Natural killer cell (primary cell): Measurements from ENCODE around the gene GPNMB. TPM values are rescaled to one million over a fixed set of nuclear protein-coding genes. Genes with fewer than 3 reads are reported as not detected.

Experiments used
- ATAC-seq, 3 donors: fragments of 150-1000 bp in 2 of 3; fragments of 200-7000 bp in 1 of 3; cut with Tn5 transposase; 1 replicate in 1 of 3; 2 replicates in 2 of 3; pipeline ENCODE4 v1.10.0; 2021; ENCODE audit warnings: mild to moderate bottlenecking in 2 of 3, moderate library complexity in 2 of 3
- DNase-seq, 2 donors: peaks; one replicate each; pipeline versions ENCODE4 v3.0.0 to v3.0.0-alpha.2; 2013 to 2021; ENCODE audit warnings: mixed read lengths in 1 of 2
- H3K27ac ChIP-seq: one replicate; pipeline ENCODE4 v1.5.1; 2013; ENCODE audit warnings: mild to moderate bottlenecking, low read length
- H3K27me3 ChIP-seq: one replicate; pipeline ENCODE4 v1.6.1; 2013; ENCODE audit warnings: low read length; ENCODE audit not compliant: control insufficient read depth, insufficient read depth
- H3K36me3 ChIP-seq: one replicate; pipeline ENCODE4 v1.6.1; 2013; ENCODE audit warnings: low read length; ENCODE audit not compliant: control insufficient read depth, insufficient read depth
- H3K4me1 ChIP-seq: one replicate; pipeline ENCODE4 v1.6.1; 2013; ENCODE audit warnings: low read length; ENCODE audit not compliant: control insufficient read depth, insufficient read depth
- H3K4me3 ChIP-seq: one replicate; pipeline ENCODE4 v1.5.1; 2013; ENCODE audit warnings: low read length
- H3K9me3 ChIP-seq: one replicate; pipeline ENCODE4 v1.6.1; 2013; ENCODE audit warnings: low read length; ENCODE audit not compliant: control insufficient read depth, insufficient read depth
- H3K27ac Mint-ChIP-seq, 2 donors: one replicate each; pipeline ENCODE4 v1.8.0; 2022; ENCODE audit warnings: mild to moderate bottlenecking in 2 of 2, mixed read lengths in 2 of 2, moderate library complexity in 1 of 2
- H3K27me3 Mint-ChIP-seq, 2 donors: one replicate each; pipeline ENCODE4 v1.8.0; 2022; ENCODE audit warnings: low read depth in 2 of 2, mixed read lengths in 2 of 2
- H3K36me3 Mint-ChIP-seq: one replicate; pipeline ENCODE4 v1.8.0; 2022; ENCODE audit warnings: mixed read lengths
- H3K4me1 Mint-ChIP-seq, 2 donors: one replicate each; pipeline ENCODE4 v1.8.0; 2022; ENCODE audit warnings: mixed read lengths in 2 of 2
- H3K4me3 Mint-ChIP-seq: one replicate; pipeline ENCODE4 v1.8.0; 2022; ENCODE audit warnings: mild to moderate bottlenecking, moderate library complexity, mixed read lengths
- H3K9me3 Mint-ChIP-seq, 2 donors: one replicate each; pipeline ENCODE4 v1.8.0; 2022; ENCODE audit warnings: mixed read lengths in 2 of 2
- WGBS: methylation state at CpG from one replicate; pipeline ENCODE4 v1.1.7; 2013; ENCODE audit warnings: missing lambda C conversion rate; ENCODE audit not compliant: insufficient coverage; 5-methylcytosine and 5-hydroxymethylcytosine counted together
- intact Hi-C: fragments of 100-400 bp; cut with micrococcal nuclease; formaldehyde crosslinking; loops from one replicate; pipeline ENCODE4 v1.14.2; 2022
- total RNA-seq, 4 donors: library from RNA; stranded (reverse); fragments of 120-200 nt in 1 of 4; gene quantifications; one replicate each; pipeline versions ENCODE4 v1.2.3 to v1.2.4, GENCODE V29; 2013 to 2022
- TF ChIP-seq, protein P1 (sequence below): fragments of 200-600 bp; IDR thresholded peaks from one replicate; pipeline ENCODE4 v1.8.0; 2022; ENCODE audit warnings: antibody characterized with exemption

GPNMB gene
- total RNA-seq, 3 donors from 2014 or later (not counting 1 experiment from before 2014, with no cell fraction given) = not detected

DNA sequence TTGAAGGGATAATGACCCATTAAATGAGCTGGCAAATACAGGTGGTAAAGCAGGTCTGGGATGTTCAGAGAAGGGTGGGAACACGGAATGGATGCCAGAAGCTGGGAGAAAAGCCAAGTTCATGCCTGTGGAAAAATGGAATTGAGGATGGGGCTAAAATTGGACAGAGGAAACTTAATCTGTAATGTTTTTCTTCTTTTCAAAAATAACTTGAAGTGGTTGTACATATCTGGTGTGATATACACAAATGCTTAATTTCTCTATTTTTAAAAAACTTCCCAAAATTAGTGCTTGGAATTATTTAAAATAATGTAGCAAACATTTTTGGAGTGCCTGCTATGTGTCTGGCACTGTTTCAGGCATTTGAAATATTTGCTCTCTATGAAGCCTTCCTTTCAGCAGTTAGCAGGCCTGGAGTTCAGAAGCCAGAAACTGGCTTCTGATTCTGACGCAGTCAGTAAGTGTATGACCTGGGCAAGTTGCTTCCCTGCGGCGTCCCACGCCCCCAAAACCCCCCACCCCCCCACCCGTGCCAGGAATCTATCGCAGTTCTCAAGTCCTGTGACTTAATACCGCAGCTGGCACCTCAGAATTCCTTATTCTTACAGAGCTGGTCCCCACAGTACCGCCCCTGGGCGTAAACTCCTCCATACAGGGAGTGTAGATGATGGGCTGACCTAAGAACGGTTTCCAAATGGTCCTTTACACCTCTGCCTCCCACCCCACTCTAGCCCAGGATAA is 51.7 kb downstream of the GPNMB start:
- peaks cover 37 to 42% of the 10 kb centered on the region in 2 donors for H3K4me1 Mint-ChIP-seq
- 99% methylated on average over 7 of the region's 11 CpGs for WGBS

DNA sequence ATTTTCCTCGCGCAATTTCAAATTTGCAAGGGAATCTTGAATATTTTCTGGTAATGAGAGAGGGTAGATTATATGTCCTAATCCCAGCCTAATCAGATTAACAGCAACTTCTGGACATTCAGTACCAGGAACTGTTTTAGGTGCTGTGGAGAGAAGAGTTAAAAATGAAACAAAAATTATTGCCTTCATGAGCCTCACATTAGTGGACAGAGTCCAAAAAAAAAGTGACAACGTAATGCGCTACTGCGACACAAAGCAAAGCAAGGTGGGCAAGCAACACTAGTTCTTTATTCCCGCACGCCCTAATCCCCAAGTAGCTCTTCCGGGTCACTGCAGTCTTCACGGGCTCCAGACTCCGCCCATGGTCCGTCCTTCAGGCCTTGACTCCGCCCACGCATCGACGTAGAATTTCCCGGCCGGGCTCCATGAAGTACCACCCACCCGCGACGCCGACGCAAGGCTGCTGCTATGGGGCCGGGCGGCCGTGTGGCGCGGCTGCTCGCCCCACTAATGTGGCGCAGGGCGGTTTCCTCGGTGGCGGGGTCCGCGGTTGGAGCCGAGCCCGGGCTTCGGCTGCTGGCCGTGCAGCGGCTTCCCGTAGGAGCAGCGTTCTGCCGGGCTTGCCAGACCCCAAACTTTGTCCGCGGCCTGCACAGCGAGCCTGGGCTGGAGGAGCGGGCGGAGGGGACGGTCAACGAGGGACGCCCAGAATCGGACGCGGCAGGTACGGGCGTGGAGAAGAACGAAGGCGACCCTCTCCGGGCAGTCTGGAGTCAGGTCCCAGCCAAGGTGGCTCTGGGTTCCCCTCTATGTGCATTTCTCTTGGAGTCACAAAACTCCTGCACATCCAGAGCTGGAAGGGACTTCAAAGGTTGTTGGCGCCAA is 52.6 kb downstream of the GPNMB start, which contains the start of gene MALSU1:
Gene MALSU1, plus strand, starts transcription at position 455 of the 885 bp plus-strand sequence. Its CDS starts 14 bp downstream, at position 469.
- intact Hi-C loops = loop anchor here (1.0 kb wide), 3 partner anchors 47 to 233 kb away; partner anchors contain the start of gene NUP42
- TF ChIP-seq, protein P1, sequence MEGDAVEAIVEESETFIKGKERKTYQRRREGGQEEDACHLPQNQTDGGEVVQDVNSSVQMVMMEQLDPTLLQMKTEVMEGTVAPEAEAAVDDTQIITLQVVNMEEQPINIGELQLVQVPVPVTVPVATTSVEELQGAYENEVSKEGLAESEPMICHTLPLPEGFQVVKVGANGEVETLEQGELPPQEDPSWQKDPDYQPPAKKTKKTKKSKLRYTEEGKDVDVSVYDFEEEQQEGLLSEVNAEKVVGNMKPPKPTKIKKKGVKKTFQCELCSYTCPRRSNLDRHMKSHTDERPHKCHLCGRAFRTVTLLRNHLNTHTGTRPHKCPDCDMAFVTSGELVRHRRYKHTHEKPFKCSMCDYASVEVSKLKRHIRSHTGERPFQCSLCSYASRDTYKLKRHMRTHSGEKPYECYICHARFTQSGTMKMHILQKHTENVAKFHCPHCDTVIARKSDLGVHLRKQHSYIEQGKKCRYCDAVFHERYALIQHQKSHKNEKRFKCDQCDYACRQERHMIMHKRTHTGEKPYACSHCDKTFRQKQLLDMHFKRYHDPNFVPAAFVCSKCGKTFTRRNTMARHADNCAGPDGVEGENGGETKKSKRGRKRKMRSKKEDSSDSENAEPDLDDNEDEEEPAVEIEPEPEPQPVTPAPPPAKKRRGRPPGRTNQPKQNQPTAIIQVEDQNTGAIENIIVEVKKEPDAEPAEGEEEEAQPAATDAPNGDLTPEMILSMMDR = no peak
- peaks cover 7% of the 10 kb centered on the region for H3K36me3 Mint-ChIP-seq
- peaks cover 0 to 7% of the 10 kb centered on the region in 2 donors for H3K27me3 Mint-ChIP-seq
- Histone ChIP-seq H3K36me3 (peaks cover 6% of the 10 kb centered on the region), H3K4me3 (peak within 1 kb of the TSS; percentile 94), H3K9me3 (no peaks in the 10 kb centered on the region), H3K4me1 (peaks cover 17% of the 10 kb centered on the region), H3K27me3 (no peaks in the 10 kb centered on the region), H3K27ac (peak within 1 kb of the TSS; percentile 83)
- peak within 1 kb of the TSS; percentile 89 to 95 for H3K27ac Mint-ChIP-seq
- peaks cover 38 to 44% of the 10 kb centered on the region in 2 donors for H3K4me1 Mint-ChIP-seq
- DNase-seq (peak; percentile 96 to 100), ATAC-seq (peak; percentile 99 to 100 (median 99))
- H3K9me3 Mint-ChIP-seq = no peaks in the 10 kb centered on the region
- WGBS = under 1% methylated on average over 57 of the region's 59 CpGs
- peak within 1 kb of the TSS; percentile 84 for H3K4me3 Mint-ChIP-seq

More for the DNA sequence above, 51.7 kb downstream of the GPNMB start:
- peaks cover 0 to 10% of the 10 kb centered on the region in 2 donors for H3K27me3 Mint-ChIP-seq
- intact Hi-C loops = no loop called here
- Histone ChIP-seq H3K4me3 (peak overlapping the region; percentile 94), H3K9me3 (no peaks in the 10 kb centered on the region), H3K36me3 (peaks cover 5% of the 10 kb centered on the region), H3K27me3 (no peaks in the 10 kb centered on the region), H3K27ac (peak overlapping the region; percentile 83), H3K4me1 (peaks cover 17% of the 10 kb centered on the region)
- H3K9me3 Mint-ChIP-seq = no peaks in the 10 kb centered on the region
- TF ChIP-seq, protein P1 = no peak
- H3K27ac Mint-ChIP-seq = peak overlapping the region; percentile 89 to 95
- DNase-seq (no peak), ATAC-seq (no peak)
- peaks cover 7% of the 10 kb centered on the region for H3K36me3 Mint-ChIP-seq
- H3K4me3 Mint-ChIP-seq = peak overlapping the region; percentile 84

DNA sequence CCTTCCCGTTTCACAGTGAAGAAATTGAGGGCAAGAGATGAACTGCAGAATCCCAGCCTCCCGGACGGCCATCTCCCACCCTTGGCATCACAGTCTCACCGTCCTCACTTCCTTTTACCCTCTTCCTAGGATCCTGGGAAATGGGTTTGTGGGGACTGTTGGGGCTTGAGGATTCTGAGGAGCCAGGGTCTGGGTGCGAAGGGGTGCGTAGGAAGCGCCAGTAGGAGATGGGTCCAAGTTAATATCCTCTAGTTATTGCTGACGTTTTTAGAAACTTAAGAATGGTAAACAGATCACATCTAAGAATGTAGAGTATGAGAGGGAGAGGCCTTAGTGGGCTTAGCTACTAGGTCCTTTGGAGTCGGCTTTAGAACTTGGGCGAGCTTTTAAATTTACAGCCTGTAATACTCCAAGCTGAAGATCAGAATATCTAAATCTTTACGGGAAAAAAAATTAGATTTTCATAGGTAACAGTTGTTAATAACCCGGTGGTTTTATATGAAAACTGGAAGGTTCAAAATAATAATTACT is 53.3 kb downstream of the GPNMB start:
- WGBS = 9% methylated on average over 8 of the region's 12 CpGs
- peaks cover 45 to 49% of the 10 kb centered on the region in 2 donors for H3K4me1 Mint-ChIP-seq
- peak overlapping the region; percentile 94 for H3K4me3 ChIP-seq
- H3K36me3 Mint-ChIP-seq = peaks cover 7% of the 10 kb centered on the region
- H3K4me1 ChIP-seq = peaks cover 17% of the 10 kb centered on the region
- intact Hi-C loops = loop anchor here (1.0 kb wide), 3 partner anchors 46 to 232 kb away; partner anchors contain the start of gene NUP42
- DNase-seq (no peak), ATAC-seq (no peak)
- H3K27ac Mint-ChIP-seq = peak overlapping the region; percentile 89 to 95
- H3K4me3 Mint-ChIP-seq = peak overlapping the region; percentile 84
- H3K27ac ChIP-seq = peak overlapping the region; percentile 83
- no peaks in the 10 kb centered on the region for H3K9me3 Mint-ChIP-seq
- H3K9me3 ChIP-seq = no peaks in the 10 kb centered on the region
- peaks cover 0 to 7% of the 10 kb centered on the region in 2 donors for H3K27me3 Mint-ChIP-seq
- TF ChIP-seq, protein P1 = no peak
- H3K27me3 ChIP-seq = no peaks in the 10 kb centered on the region
- peaks cover 9% of the 10 kb centered on the region for H3K36me3 ChIP-seq
